Psoas muscle (tissue), 8 donors: ENCODE results near the gene WDR87. TPM values are rescaled to one million over a fixed set of nuclear protein-coding genes. Genes with fewer than 3 reads are reported as not detected.
A peak's percentile ranks its signal among the peaks of the same experiment; 100 is the strongest.

ENCODE experiments used
- ATAC-seq, 4 donors: fragments of 200-7000 bp; cut with Tn5 transposase; one replicate each; pipeline ENCODE4 v1.9.1; 2020; ENCODE audit warnings: moderate library complexity in 3 of 4, mild to moderate bottlenecking in 2 of 4
- DNase-seq, 2 donors: peaks; one replicate each; pipeline ENCODE4 v3.0.0-alpha.2; 2020
- H3K27ac ChIP-seq: fragments of 200-600 bp; one replicate; pipeline ENCODE4 v1.8.0; 2022
- H3K27me3 ChIP-seq, 3 donors: fragments of 200-600 bp in 1 of 3; one replicate each; pipeline versions ENCODE4 v1.6.1 to v1.8.0; 2013 to 2022; ENCODE audit warnings: low read length in 2 of 3, mild to moderate bottlenecking in 2 of 3, moderate library complexity in 1 of 3; ENCODE audit not compliant: insufficient read depth in 3 of 3
- H3K36me3 ChIP-seq, 2 donors: fragments of 200-600 bp in 1 of 2; one replicate each; pipeline versions ENCODE4 v1.6.1 to v1.8.0; 2013 to 2022; ENCODE audit warnings: low read depth in 1 of 2, mild to moderate bottlenecking in 1 of 2, moderate library complexity in 1 of 2; ENCODE audit not compliant: insufficient read depth in 1 of 2
- H3K4me1 ChIP-seq: fragments of 200-600 bp; one replicate; pipeline ENCODE4 v1.8.0; 2022
- H3K4me3 ChIP-seq: fragments of 200-600 bp; one replicate; pipeline ENCODE4 v1.8.0; 2022; ENCODE audit warnings: mild to moderate bottlenecking
- H3K9me3 ChIP-seq: fragments of 200-600 bp; one replicate; pipeline ENCODE4 v1.8.0; 2022
- CTCF ChIP-seq: fragments of 200-600 bp; IDR thresholded peaks from one replicate; pipeline ENCODE4 v1.8.0; 2022; ENCODE audit warnings: antibody characterized with exemption
- WGBS, 3 donors: extraction: QIAGEN DNeasy Blood & Tissue Kit; methylation state at CpG; one replicate each; pipeline versions ENCODE4 v1.1.6 to v1.1.7; 2013; 5-methylcytosine and 5-hydroxymethylcytosine counted together
- intact Hi-C, 2 donors: fragments of 100-400 bp; cut with DNase I; formaldehyde crosslinking; loops; one replicate each; pipeline versions ENCODE4 v1.11.0 to v1.14.2; 2022
- polyA plus RNA-seq, 3 donors: library from polyadenylated mRNA; stranded (reverse); fragments of 200-250 nt; gene quantifications; one replicate each; pipeline ENCODE4 v1.2.3, GENCODE V29; 2013
- total RNA-seq, 4 donors: library from RNA; stranded (reverse); fragmentation: NEBNext Ultra II Directional in 2 of 4; extraction: Animal tissue kit (Norgen Biotek cat#: 25700) in 2 of 4; gene quantifications; one replicate each; pipeline versions ENCODE4 v1.2.1 to v1.2.4, GENCODE V29; 2021 to 2023
- donor health status: healthy with polysubstance abuse.
- donor health status: DM: no; HTN: no; CAD: no; lungs with moderate emphysema.
- donor health status: Bipolar disorder and iron deficiency.
- donor health status: healthy.
- donor health status: DM: yes; HTN: yes; CAD: no.
- donor health status: DM: no; HTN: no; CAD: no.
- donor health status: DM: no; HTN: no; CAD: no.
- donor health status: DM: yes; HTN: yes; CAD: no.

WDR87 gene
- total and polyA plus RNA-seq, 7 donors: under 0.01 TPM; not detected in 6

- Histone ChIP-seq H3K4me3 (no peak overlapping the region), H3K4me1 (peaks cover 6% of the 10 kb centered on the region), H3K36me3 (no peaks in the 10 kb centered on the region), H3K27ac (no peak overlapping the region), H3K9me3 (no peaks in the 10 kb centered on the region), H3K27me3 (no peaks in the 10 kb centered on the region)
- intact Hi-C loops: no loop called here
- no peak for TF ChIP-seq CTCF
- 62 to 67% (median 63%) methylated on average over 5 of the region's 5 CpGs for WGBS, 3 donors
- DNase-seq: no peak
- ATAC-seq: peak in 2 of 4 donors; percentile 59 to 65
Measured at GRCh38 chr19:37947778-37948177, 41.4 kb upstream of the WDR87 start.

- DNase-seq: no peak
- intact Hi-C loops: no loop called here
- Histone ChIP-seq H3K27ac (no peak overlapping the region), H3K9me3 (no peaks in the 10 kb centered on the region), H3K27me3 (no peaks in the 10 kb centered on the region), H3K4me1 (peaks cover 6% of the 10 kb centered on the region), H3K4me3 (no peak overlapping the region), H3K36me3 (no peaks in the 10 kb centered on the region)
- TF ChIP-seq CTCF: no peak
- 96 to 98% (median 98%) methylated on average over 6 of the region's 6 CpGs for WGBS, 3 donors
- ATAC-seq: no peak
Measured at GRCh38 chr19:37946132-37946531, 39.7 kb upstream of the WDR87 start.

GRCh38 chr19:37943480-37943879, 37.1 kb upstream of the WDR87 start:
- ATAC-seq (no peak), DNase-seq (no peak)
- intact Hi-C loops: no loop called here
- Histone ChIP-seq H3K4me3 (no peak overlapping the region), H3K36me3 (no peaks in the 10 kb centered on the region), H3K9me3 (no peaks in the 10 kb centered on the region), H3K27ac (no peak overlapping the region), H3K4me1 (peaks cover 6% of the 10 kb centered on the region), H3K27me3 (no peaks in the 10 kb centered on the region)
- 84 to 90% (median 86%) methylated on average over 5 of the region's 5 CpGs for WGBS, 3 donors
- no peak for TF ChIP-seq CTCF

- intact Hi-C loops: no loop called here
- DNase-seq (no peak), ATAC-seq (no peak)
- Histone ChIP-seq H3K27me3 (no peaks in the 10 kb centered on the region), H3K27ac (no peak overlapping the region), H3K9me3 (no peaks in the 10 kb centered on the region), H3K4me1 (peaks cover under 1% of the 10 kb centered on the region), H3K36me3 (no peaks in the 10 kb centered on the region), H3K4me3 (no peak overlapping the region)
- TF ChIP-seq CTCF: no peak
- WGBS, 3 donors: 89 to 94% (median 91%) methylated on average over 6 of the region's 6 CpGs
Measured at GRCh38 chr19:37942516-37942902, 36.1 kb upstream of the WDR87 start.

- intact Hi-C loops: no loop called here
- Histone ChIP-seq H3K4me3 (no peak overlapping the region), H3K27ac (no peak overlapping the region), H3K4me1 (no peaks in the 10 kb centered on the region), H3K27me3 (no peaks in the 10 kb centered on the region), H3K36me3 (no peaks in the 10 kb centered on the region), H3K9me3 (no peaks in the 10 kb centered on the region)
- no peak for TF ChIP-seq CTCF
- DNase-seq: no peak
- ATAC-seq: no peak
- WGBS, 3 donors: 81 to 85% (median 82%) methylated on average over 12 of the region's 12 CpGs
Measured at GRCh38 chr19:37941782-37942515, 35.6 kb upstream of the WDR87 start.
